ENCODE measurements around the gene GUCD1.

GUCD1 gene

DNA sequence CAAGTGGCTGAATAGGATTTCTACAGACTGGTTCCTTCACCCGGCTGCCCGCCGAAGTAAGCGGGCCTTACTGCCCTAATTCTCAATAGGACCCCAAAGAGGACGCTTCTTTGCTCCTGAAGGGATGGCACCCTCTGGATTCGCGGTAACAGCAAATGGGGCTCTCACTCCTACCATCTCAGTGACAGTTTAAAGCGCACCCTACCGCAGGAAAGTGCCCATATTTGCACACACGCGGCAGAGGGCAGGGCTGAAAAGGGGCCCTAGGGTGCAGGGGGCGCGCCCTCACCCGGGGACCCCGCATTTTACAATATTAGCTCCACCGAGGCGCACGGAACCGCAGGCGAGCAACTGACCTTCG, 60.8 kb downstream of the GUCD1 start:
- peaks cover 14% of the 10 kb centered on the region for H3K4me1 ChIP-seq (ENCODE audit: insufficient read depth, low read length, severe bottlenecking)
- no peak overlapping the region for H2AFZ ChIP-seq (ENCODE audit: low read length)
- H3K9me3 ChIP-seq (ENCODE audit: low read length), result no peaks in the 10 kb centered on the region
- H3K79me2 ChIP-seq (ENCODE audit: insufficient read depth, low read length), result no peaks in the 10 kb centered on the region
- H3K36me3 ChIP-seq (ENCODE audit: insufficient read depth, low read length), result no peaks in the 10 kb centered on the region
- H3K9ac ChIP-seq (ENCODE audit: low read length), result no peak overlapping the region
- H3K4me3 ChIP-seq (ENCODE audit: low read depth, low read length, poor library complexity, severe bottlenecking), result no peak overlapping the region
- no peaks in the 10 kb centered on the region for H3K9me2 ChIP-seq (ENCODE audit: low read depth, low read length)
- TF ChIP-seq, protein P1, sequence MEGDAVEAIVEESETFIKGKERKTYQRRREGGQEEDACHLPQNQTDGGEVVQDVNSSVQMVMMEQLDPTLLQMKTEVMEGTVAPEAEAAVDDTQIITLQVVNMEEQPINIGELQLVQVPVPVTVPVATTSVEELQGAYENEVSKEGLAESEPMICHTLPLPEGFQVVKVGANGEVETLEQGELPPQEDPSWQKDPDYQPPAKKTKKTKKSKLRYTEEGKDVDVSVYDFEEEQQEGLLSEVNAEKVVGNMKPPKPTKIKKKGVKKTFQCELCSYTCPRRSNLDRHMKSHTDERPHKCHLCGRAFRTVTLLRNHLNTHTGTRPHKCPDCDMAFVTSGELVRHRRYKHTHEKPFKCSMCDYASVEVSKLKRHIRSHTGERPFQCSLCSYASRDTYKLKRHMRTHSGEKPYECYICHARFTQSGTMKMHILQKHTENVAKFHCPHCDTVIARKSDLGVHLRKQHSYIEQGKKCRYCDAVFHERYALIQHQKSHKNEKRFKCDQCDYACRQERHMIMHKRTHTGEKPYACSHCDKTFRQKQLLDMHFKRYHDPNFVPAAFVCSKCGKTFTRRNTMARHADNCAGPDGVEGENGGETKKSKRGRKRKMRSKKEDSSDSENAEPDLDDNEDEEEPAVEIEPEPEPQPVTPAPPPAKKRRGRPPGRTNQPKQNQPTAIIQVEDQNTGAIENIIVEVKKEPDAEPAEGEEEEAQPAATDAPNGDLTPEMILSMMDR (IDR thresholded peaks at IDR 0.05; ENCODE audit: low read length), result no peak
- no peak for TF ChIP-seq EZH2 (IDR thresholded peaks at IDR 0.05; ENCODE audit: borderline replicate concordance, low read length)
- H3K4me2 ChIP-seq (ENCODE audit: low read length), result no peak overlapping the region
- no peaks in the 10 kb centered on the region for H3F3A ChIP-seq (ENCODE audit: insufficient read depth, low read length)
- no peak overlapping the region for H3K27ac ChIP-seq (ENCODE audit: low read depth, low read length, poor library complexity, severe bottlenecking)
- H4K20me1 ChIP-seq (ENCODE audit: insufficient read depth, low read length), result no peaks in the 10 kb centered on the region
- H3K27me3 ChIP-seq (ENCODE audit: insufficient read depth, low read length), result no peaks in the 10 kb centered on the region

DNA sequence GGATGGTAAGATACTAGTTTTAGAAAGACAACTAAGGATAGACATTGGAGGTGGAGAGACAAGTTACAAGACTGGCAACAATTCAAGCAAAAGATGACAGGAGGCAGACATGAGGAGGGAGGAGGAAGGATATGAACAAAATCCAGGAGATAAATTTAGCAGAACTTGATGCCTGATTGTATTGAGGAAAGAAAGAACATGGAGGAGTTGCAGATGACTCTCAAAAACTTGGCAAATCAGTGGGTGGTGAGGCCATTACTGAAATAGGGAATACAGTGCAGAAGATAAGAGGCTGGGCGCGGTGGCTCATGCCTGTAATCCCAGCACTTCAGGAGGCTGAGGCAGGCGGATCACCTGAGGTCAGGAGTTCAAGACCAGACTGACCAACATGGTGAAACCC, 62.5 kb downstream of the GUCD1 start:
- H3K9ac ChIP-seq (ENCODE audit: low read length), result no peak overlapping the region
- H3K27me3 ChIP-seq (ENCODE audit: insufficient read depth, low read length), result no peaks in the 10 kb centered on the region
- H3K4me2 ChIP-seq (ENCODE audit: low read length), result no peak overlapping the region
- no peak overlapping the region for H3K27ac ChIP-seq (ENCODE audit: low read depth, low read length, poor library complexity, severe bottlenecking)
- no peak overlapping the region for H3K4me3 ChIP-seq (ENCODE audit: low read depth, low read length, poor library complexity, severe bottlenecking)
- H3F3A ChIP-seq (ENCODE audit: insufficient read depth, low read length), result no peaks in the 10 kb centered on the region
- no peaks in the 10 kb centered on the region for H3K36me3 ChIP-seq (ENCODE audit: insufficient read depth, low read length)
- no peaks in the 10 kb centered on the region for H3K79me2 ChIP-seq (ENCODE audit: insufficient read depth, low read length)
- H3K9me2 ChIP-seq (ENCODE audit: low read depth, low read length), result no peaks in the 10 kb centered on the region
- no peaks in the 10 kb centered on the region for H4K20me1 ChIP-seq (ENCODE audit: insufficient read depth, low read length)
- H3K4me1 ChIP-seq (ENCODE audit: insufficient read depth, low read length, severe bottlenecking), result no peaks in the 10 kb centered on the region
- TF ChIP-seq, protein P1 (IDR thresholded peaks at IDR 0.05; ENCODE audit: low read length), result no peak
- no peak for TF ChIP-seq EZH2 (IDR thresholded peaks at IDR 0.05; ENCODE audit: borderline replicate concordance, low read length)
- H2AFZ ChIP-seq (ENCODE audit: low read length), result no peak overlapping the region
- no peaks in the 10 kb centered on the region for H3K9me3 ChIP-seq (ENCODE audit: low read length)

Measured in OCI-LY1 (cell line).